ENCODE measurements around the gene SLC25A22.
A peak's percentile ranks its signal among the peaks of the same experiment; 100 is the strongest.

Gene SLC25A22

GRCh38 chr11:833849-834311 is 35.8 kb upstream of the SLC25A22 start:
- DNase-seq (ENCODE audit: low read depth in 3 of 3): no peak

DNA sequence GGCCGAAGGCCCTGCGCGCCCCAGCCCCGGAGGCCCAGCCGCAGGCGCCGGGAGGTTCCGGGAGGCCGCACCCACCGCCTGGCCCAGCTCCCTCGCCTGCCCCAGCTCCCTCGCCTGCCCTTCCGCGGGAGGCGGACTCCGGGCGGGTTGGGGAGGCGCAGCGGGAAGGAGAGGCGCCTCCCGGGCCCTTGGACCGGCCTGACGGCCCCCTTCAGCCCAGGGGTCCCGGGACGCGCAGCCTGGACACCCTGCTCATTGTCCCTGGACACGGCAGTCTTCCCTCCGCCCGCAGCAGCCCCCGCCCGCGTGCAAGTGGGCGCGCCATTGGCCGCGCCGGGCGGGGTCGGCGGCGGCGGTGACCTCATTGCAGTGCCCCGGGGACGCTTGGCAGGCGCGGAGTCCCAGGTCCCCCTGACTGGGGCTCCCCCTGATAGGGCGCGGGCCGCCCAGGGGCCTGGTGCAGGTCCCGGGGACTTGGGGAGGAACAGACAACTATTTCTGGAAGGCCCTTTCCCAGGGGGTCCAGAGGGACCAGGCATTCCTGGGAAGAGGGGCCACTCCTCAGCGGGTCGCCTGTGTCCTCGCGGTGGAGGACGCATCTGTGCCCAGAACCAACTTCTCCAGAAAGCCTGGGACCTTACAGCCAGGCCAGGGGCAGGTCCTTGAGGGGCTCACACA is 35.2 kb upstream of the SLC25A22 start:
- no peak for DNase-seq (ENCODE audit: low read depth in 3 of 3)

- peak in 1 of 3 experiments; percentile 59 for DNase-seq (ENCODE audit: low read depth in 3 of 3)
Measured at GRCh38 chr11:832529-833113, 34.5 kb upstream of the SLC25A22 start, which contains the start of gene CD151. Gene CD151, plus strand, starts transcription at chr11:832952. Its CDS starts 3,118 bp downstream, at chr11:836070.

GRCh38 chr11:831961-832528 is 34.0 kb upstream of the SLC25A22 start:
- DNase-seq (ENCODE audit: low read depth in 3 of 3): no peak

- DNase-seq (ENCODE audit: low read depth in 3 of 3): no peak
Measured at GRCh38 chr11:831118-831864, 33.2 kb upstream of the SLC25A22 start.

GRCh38 chr11:830295-831117 is 32.4 kb upstream of the SLC25A22 start:
- peak in 1 of 3 experiments; percentile 66 for DNase-seq (ENCODE audit: low read depth in 3 of 3)

DNA sequence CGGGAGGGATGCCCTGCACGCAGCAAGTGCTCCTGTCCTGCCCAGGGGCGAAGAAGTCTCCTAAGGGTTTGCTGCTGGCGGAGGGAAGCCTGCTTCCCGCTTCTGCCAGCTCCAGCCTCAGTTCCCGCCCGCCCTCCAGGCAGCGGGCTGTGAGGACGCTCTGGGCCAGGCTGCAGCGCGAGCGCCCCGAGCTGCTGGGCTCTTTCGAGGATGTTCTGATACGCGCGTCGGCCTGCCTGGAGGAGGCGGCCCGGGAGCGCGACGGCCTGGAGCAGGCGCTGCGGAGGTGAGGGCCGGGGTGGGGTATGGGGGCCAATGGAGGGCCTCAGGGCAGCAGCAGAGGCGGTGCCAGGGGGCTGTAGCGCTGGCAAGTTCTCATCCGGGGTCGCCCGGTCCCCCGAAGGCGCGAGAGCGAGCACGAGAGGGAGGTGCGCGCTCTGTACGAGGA is 31.8 kb upstream of the SLC25A22 start:
- no peak for DNase-seq (ENCODE audit: low read depth in 3 of 3)

DNA sequence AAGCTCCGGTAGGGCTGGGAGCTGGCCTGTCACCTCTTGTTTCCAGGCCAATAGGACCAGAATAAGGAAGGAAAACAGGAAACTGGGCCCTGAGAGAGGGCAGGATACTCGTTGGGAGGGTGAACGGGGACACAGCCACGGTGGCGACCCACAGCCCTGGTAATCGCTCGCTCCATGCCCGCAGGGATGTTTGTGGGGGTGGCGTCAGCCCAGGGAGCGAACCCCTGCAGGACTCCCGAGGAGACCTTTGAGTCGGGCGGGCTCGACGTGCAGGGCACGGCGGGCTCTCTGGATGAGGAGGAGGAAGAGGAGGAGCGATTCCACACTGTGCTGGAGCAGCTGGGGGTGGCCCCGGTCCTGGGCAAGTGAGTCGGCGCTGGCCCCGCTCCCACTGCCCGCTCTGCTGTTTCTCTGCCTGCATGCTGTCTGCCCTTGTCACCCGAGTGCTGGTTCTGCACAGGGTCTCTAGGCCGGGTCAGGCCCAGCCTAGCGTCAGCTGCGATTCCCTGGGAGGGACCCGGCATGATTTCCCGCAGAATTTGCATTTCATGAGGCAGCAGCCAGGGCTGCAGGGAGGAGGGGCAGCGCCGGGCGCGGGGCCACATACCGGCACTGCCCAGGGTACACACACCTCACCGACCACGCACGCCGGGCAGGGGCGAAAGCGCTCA is 31.2 kb upstream of the SLC25A22 start:
- no peak for DNase-seq (ENCODE audit: low read depth in 3 of 3)

DNA sequence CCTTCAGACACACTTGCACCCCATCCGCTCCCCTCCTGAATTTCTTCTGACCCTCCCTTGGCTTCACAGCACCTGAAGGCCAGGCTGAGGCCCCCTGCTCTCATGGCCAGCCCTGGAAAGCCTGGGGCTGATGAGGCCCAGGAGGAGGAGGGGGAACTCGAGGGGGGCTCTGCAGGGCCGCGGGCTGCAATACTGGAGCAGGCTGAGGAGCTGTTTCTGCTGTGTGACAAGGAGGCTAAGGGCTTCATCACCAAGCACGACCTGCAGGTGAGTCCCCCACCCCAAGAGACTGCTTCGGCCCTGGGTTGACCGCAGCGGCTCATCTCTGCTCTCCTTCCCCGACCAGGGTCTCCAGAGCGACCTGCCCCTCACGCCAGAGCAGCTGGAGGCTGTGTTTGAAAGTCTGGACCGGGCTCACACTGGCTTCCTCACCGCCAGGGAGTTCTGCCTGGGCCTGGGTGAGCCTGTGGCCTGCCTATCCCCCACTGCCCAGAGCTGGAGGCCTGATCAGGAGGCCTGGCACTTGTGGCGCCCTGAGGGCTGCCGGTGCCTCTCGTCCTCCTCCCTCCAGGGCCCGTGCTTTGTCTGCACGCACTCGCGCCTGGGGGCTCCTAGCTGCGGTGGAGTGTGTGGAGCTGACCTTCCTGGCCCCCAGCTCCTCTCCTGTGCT is 30.6 kb upstream of the SLC25A22 start:
- no peak for DNase-seq (ENCODE audit: low read depth in 3 of 3)

GRCh38 chr11:827897-828192 is 29.8 kb upstream of the SLC25A22 start, which contains the start of gene CRACR2B:
Gene CRACR2B, plus strand, starts transcription at chr11:827919. Its CDS starts 689 bp downstream, at chr11:828608.
- no peak for DNase-seq (ENCODE audit: low read depth in 3 of 3)

DNA sequence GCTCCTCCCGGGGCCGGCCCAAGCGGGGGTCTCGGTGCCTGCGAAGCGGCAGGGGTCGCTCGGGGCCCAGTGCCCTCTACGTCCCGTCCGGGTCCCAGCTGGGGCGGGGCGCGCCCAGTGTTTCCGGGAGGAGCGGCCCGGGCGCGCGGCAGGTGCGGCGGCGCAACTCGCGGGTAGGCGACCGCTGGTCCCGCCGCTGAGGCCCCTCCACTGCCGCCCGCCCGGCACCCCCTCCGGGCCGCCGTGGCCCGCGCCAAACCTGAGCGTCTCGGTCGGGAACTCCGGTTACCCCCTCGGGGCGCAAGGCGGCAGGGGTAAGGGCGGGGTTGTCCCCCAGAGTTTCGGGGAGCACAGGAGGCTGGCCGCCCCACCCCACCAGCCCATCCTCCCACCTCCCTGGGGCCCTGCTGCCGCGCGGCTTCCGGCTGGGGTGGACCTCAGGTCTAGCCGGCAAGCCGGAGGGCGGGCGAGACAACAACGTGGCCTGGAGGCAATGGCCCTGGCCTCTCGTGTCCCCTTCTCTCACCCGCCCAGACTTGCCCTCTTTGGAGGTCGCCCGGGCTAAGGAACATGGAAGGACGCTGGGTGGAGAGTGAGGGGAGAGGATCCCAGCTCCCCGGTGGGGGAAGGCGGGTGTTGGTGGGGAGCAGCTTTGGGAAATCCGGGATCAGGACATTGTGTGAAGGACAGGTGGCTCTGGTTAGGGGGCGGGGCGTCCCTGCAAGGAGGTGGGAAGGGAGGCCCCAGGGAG is 29.2 kb upstream of the SLC25A22 start:
- no peak for DNase-seq (ENCODE audit: low read depth in 3 of 3)

GRCh38 chr11:826836-827145 is 28.7 kb upstream of the SLC25A22 start:
- no peak for DNase-seq (ENCODE audit: low read depth in 3 of 3)

GRCh38 chr11:826227-826621 is 28.1 kb upstream of the SLC25A22 start:
- DNase-seq (ENCODE audit: low read depth in 3 of 3): no peak

GRCh38 chr11:825366-826226 is 27.5 kb upstream of the SLC25A22 start:
- no peak for DNase-seq (ENCODE audit: low read depth in 3 of 3)

DNA sequence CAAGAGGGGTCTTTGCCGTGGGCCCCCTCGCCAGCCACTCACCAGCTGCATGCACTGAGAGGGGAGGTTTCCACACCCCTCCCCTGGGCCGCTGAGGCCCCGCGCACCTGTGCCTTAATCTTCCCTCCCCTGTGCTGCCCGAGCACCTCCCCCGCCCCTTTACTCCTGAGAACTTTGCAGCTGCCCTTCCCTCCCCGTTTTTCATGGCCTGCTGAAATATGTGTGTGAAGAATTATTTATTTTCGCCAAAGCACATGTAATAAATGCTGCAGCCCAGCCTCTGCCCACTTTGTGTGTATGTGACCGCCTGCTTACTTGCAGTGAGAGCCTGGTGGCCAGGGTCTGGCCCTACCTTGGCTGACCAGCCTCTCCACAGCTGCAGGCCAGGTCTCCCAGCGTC is 26.9 kb upstream of the SLC25A22 start:
- no peak for DNase-seq (ENCODE audit: low read depth in 3 of 3)

GRCh38 chr11:824292-824880 is 26.3 kb upstream of the SLC25A22 start:
- no peak for DNase-seq (ENCODE audit: low read depth in 3 of 3)

GRCh38 chr11:823441-824291 is 25.6 kb upstream of the SLC25A22 start:
- no peak for DNase-seq (ENCODE audit: low read depth in 3 of 3)
